Mesothelial cell of epicardium (in vitro differentiated cells): ENCODE data around the gene CHKA. TPM values are rescaled to one million over a fixed set of nuclear protein-coding genes. Genes with fewer than 3 reads are reported as not detected.
A peak's percentile ranks its signal among the peaks of the same experiment; 100 is the strongest.

Experiments
- DNase-seq, 2 experiments: peaks; one replicate each; pipeline ENCODE4 v3.0.0; 2021; ENCODE audit warnings: low spot score in 2 of 2; ENCODE audit not compliant: unreplicated experiment in 2 of 2
- H3K27ac Mint-ChIP-seq: 2 replicates; pipeline ENCODE4 v1.8.0; 2021; ENCODE audit warnings: mixed read lengths
- H3K27me3 Mint-ChIP-seq: 2 replicates; pipeline ENCODE4 v1.8.0; 2021; ENCODE audit warnings: low read depth, mixed read lengths
- H3K36me3 Mint-ChIP-seq: 2 replicates; pipeline ENCODE4 v1.8.0; 2021; ENCODE audit warnings: mixed read lengths
- H3K4me1 Mint-ChIP-seq: 2 replicates; pipeline ENCODE4 v1.8.0; 2021; ENCODE audit warnings: mixed read lengths
- H3K4me3 Mint-ChIP-seq: 2 replicates; pipeline ENCODE4 v1.8.0; 2021; ENCODE audit warnings: mild to moderate bottlenecking, moderate library complexity, mixed read lengths
- H3K9me3 Mint-ChIP-seq: 2 replicates; pipeline ENCODE4 v1.8.0; 2021; ENCODE audit warnings: mixed read lengths
- total RNA-seq: library from RNA; stranded (reverse); gene quantifications from 3 replicates; pipeline ENCODE4 v1.2.1, GENCODE V29; 2021
- TF ChIP-seq, protein P1 (sequence below): fragments of 200-600 bp; sonication (generic); IDR thresholded peaks from one replicate; pipeline ENCODE4 v1.5.0; 2021; ENCODE audit warnings: antibody characterized with exemption; ENCODE audit not compliant: unreplicated experiment

CHKA gene
- total RNA-seq, 1 donor from 2014 or later = 74.4 TPM

DNA sequence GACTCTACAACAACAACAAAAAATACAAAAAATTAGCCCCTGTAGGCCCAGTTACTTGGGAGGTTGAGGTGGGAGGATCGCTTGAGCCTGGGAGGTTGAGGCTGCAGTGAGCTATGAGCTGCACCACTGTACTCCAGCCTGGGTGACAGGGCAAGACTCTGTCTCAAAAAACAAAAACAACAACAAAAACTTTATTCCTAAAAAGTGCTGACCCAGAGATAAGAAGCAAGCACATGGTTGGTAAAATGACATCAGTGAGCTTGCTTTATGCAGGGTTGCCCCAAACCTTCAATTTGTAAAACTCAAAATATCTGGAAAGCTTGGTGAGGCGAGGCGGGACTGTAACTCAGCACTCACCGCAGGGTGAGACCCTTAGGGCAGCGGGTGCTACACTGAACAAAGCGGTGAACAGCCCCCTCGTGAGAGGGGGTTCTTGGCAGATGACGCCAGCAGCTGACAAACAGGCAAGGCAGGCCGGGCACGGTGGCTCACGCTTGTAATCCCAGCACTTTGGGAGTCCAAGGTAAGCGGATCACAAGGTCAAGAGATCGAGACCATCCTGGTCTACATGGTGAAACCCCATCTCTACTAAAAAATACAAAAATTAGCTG lies 85.8 kb downstream of the CHKA start:
- H3K4me3 Mint-ChIP-seq = no peak overlapping the region
- no peak overlapping the region for H3K27ac Mint-ChIP-seq
- H3K36me3 Mint-ChIP-seq = peaks cover 4% of the 10 kb centered on the region
- peaks cover 13% of the 10 kb centered on the region for H3K4me1 Mint-ChIP-seq
- DNase-seq = no peak
- H3K9me3 Mint-ChIP-seq = no peaks in the 10 kb centered on the region
- TF ChIP-seq, protein P1, sequence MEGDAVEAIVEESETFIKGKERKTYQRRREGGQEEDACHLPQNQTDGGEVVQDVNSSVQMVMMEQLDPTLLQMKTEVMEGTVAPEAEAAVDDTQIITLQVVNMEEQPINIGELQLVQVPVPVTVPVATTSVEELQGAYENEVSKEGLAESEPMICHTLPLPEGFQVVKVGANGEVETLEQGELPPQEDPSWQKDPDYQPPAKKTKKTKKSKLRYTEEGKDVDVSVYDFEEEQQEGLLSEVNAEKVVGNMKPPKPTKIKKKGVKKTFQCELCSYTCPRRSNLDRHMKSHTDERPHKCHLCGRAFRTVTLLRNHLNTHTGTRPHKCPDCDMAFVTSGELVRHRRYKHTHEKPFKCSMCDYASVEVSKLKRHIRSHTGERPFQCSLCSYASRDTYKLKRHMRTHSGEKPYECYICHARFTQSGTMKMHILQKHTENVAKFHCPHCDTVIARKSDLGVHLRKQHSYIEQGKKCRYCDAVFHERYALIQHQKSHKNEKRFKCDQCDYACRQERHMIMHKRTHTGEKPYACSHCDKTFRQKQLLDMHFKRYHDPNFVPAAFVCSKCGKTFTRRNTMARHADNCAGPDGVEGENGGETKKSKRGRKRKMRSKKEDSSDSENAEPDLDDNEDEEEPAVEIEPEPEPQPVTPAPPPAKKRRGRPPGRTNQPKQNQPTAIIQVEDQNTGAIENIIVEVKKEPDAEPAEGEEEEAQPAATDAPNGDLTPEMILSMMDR = no peak
- no peaks in the 10 kb centered on the region for H3K27me3 Mint-ChIP-seq

DNA sequence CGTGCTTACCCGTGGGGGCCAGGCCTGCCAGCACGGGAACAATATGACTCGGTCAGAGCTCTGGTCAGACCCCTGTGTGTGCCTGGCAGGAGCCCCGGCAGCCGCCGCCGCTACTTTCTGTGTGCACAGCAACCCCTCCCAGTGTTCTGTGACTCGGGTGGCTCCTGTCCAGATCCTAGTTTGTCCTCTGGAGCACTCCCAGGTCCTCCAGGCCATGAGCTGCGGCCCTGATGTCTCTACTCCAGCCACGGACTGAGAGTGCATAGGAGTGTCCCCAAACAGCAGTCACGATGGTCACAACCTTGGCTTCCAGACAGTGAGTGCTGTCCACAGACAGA lies 87.5 kb downstream of the CHKA start:
- TF ChIP-seq, protein P1 = no peak
- no peak overlapping the region for H3K4me3 Mint-ChIP-seq

DNA sequence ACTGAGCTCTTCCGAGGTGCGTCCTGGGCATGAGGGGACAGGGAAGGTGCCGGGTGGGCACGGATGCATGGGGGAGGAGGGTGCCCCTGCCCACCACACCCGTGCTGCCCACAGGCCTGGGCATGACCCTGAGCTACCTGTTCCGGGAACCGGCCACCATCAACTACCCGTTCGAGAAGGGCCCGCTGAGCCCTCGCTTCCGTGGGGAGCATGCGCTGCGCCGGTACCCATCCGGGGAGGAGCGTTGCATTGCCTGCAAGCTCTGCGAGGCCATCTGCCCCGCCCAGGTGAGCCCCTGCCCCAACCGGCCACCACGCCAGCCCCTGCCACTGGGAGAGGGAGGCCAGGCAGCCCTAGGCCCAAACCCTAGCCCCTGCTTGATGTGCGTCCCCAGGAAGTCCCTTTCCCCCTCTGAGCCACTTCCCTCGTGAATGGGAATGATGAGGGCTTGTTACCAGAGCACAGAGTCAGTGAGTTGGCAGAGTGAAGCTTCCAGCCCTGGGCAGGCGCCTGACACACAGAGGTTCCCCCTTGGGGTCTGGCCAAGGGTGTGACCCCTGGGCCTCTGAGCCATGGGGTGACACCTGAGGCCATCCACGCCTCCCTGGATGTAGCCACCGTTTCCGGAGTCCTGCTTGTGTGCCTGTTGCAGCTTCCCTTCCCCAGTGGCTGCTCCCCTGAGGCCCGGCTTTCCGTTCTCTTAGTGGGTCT lies 88.0 kb downstream of the CHKA start:
- H3K4me1 Mint-ChIP-seq = peaks cover 24% of the 10 kb centered on the region
- no peaks in the 10 kb centered on the region for H3K27me3 Mint-ChIP-seq
- no peak overlapping the region for H3K27ac Mint-ChIP-seq
- DNase-seq = no peak
- no peaks in the 10 kb centered on the region for H3K9me3 Mint-ChIP-seq
- H3K36me3 Mint-ChIP-seq = peaks cover 4% of the 10 kb centered on the region
- H3K4me3 Mint-ChIP-seq = no peak overlapping the region
- TF ChIP-seq, protein P1 = no peak

More for the DNA sequence above, 87.5 kb downstream of the CHKA start:
- Mint-ChIP-seq H3K27ac (no peak overlapping the region), H3K36me3 (peaks cover 4% of the 10 kb centered on the region), H3K27me3 (no peaks in the 10 kb centered on the region), H3K4me1 (peaks cover 22% of the 10 kb centered on the region), H3K9me3 (no peaks in the 10 kb centered on the region)
- no peak for DNase-seq

DNA sequence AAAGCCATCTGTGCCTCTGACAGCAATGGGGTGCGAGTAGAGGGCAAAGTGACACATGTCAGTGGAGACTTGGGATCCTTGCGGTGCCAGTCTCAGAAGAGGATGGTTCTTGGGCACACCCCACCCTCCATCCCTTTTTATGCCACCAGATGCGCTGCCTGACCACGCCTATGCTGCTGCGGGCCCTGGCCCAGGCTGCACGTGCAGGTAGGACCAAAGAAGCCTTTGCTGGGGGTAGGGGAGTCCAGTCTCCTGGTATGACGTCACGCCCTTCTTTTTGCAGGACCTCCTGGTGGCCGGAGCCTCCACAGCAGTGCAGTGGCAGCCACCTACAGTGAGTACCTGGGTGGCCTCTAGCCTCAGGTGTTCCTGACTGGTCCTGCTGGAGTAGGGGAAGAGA lies 89.2 kb downstream of the CHKA start:
- Mint-ChIP-seq H3K27ac (peak overlapping the region; percentile 6), H3K36me3 (peaks cover 4% of the 10 kb centered on the region), H3K27me3 (no peaks in the 10 kb centered on the region), H3K4me1 (peaks cover 26% of the 10 kb centered on the region), H3K9me3 (no peaks in the 10 kb centered on the region), H3K4me3 (peak overlapping the region; percentile 92)
- no peak for DNase-seq
- TF ChIP-seq, protein P1 = no peak

DNA sequence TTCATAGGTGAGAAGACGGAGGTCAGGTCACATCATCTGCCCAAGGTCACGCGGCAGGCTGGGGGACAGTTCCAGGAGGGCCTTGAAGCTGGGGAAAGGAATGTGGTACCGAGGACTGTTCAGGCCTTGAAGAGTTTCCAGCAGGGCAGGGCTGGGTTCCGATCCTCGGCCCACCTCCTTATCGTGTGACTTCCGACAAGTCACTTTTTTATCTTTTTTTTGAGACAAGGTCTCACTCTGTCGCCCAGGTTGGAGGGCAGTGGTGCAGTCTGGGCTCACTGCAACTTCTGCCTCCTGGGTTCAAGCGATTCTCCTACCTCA lies 90.1 kb downstream of the CHKA start:
- Mint-ChIP-seq H3K4me1 (peaks cover 26% of the 10 kb centered on the region), H3K27ac (peak overlapping the region; percentile 93), H3K36me3 (peaks cover 7% of the 10 kb centered on the region)

More for the DNA sequence above, 90.1 kb downstream of the CHKA start:
- DNase-seq = no peak
- no peaks in the 10 kb centered on the region for H3K9me3 Mint-ChIP-seq
- H3K27me3 Mint-ChIP-seq = no peaks in the 10 kb centered on the region
- peak overlapping the region; percentile 92 for H3K4me3 Mint-ChIP-seq
- TF ChIP-seq, protein P1 = no peak
